AG09319 (cell line): Measurements from ENCODE around the gene TEKT5.

Experiments used
- DNase-seq: peaks from one replicate; pipeline ENCODE4 v3.0.0-alpha.2; 2010; ENCODE audit warnings: low read depth; ENCODE audit errors: extremely low read depth
- CTCF ChIP-seq: IDR thresholded peaks from 2 replicates; pipeline ENCODE4 v1.5.1; 2011; ENCODE audit warnings: low read depth, mild to moderate bottlenecking, inconsistent platforms, low read length, moderate library complexity

TEKT5 gene

GRCh38 chr16:10660950-10661635 is 33.6 kb downstream of the TEKT5 start:
- no peak for TF ChIP-seq CTCF
- DNase-seq: no peak

GRCh38 chr16:10658943-10659342 is 35.8 kb downstream of the TEKT5 start:
- no peak for DNase-seq
- TF ChIP-seq CTCF: no peak

- no peak for DNase-seq
- no peak for TF ChIP-seq CTCF
These were observed 36.8 kb downstream of the TEKT5 start for GRCh38 chr16:10657925-10658324.

- no peak for DNase-seq
- TF ChIP-seq CTCF: no peak
These were observed 38.1 kb downstream of the TEKT5 start for GRCh38 chr16:10656618-10657017.

GRCh38 chr16:10655415-10655977 is 39.2 kb downstream of the TEKT5 start:
- DNase-seq: no peak
- no peak for TF ChIP-seq CTCF

GRCh38 chr16:10654592-10655414 is 39.9 kb downstream of the TEKT5 start:
- no peak for DNase-seq
- no peak for TF ChIP-seq CTCF
